ENCODE results near the gene OCSTAMP.

OCSTAMP gene, protein sequence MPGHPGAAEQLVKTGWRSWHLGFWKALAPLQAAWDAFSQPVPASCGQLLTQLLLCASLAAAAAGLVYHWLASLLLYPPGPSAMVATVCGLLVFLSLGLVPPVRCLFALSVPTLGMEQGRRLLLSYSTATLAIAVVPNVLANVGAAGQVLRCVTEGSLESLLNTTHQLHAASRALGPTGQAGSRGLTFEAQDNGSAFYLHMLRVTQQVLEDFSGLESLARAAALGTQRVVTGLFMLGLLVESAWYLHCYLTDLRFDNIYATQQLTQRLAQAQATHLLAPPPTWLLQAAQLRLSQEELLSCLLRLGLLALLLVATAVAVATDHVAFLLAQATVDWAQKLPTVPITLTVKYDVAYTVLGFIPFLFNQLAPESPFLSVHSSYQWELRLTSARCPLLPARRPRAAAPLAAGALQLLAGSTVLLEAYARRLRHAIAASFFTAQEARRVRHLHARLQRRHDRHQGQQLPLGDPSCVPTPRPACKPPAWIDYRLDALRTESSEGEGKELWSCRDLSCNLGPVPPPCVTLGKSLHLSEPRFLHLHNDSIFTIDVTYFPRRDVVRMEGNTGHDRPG

DNA sequence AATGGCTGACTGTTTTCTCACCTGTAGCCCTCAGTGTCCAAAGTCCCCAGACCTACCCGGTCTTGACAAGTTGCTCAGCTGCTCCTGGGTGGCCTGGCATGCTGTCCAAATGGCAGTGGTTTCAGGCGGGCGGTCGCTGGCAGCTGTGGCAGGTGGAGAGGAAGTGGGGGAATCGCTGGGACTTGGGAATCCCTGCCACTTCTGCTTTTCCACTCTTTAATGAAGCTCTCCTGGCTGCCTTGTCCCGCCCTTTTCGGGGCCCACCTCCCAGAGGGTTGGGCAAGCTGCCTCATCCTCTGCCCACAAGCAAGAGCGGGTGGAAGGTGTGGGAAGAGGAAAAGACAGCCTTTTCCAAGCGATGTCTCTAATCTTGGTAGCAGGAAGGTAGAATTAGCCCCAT, at the start of gene OCSTAMP:
Gene OCSTAMP, minus strand, starts transcription at position 194 of the 400 bp plus-strand sequence. Its CDS starts 94 bp downstream, at position 100.
- no peak for DNase-seq

DNA sequence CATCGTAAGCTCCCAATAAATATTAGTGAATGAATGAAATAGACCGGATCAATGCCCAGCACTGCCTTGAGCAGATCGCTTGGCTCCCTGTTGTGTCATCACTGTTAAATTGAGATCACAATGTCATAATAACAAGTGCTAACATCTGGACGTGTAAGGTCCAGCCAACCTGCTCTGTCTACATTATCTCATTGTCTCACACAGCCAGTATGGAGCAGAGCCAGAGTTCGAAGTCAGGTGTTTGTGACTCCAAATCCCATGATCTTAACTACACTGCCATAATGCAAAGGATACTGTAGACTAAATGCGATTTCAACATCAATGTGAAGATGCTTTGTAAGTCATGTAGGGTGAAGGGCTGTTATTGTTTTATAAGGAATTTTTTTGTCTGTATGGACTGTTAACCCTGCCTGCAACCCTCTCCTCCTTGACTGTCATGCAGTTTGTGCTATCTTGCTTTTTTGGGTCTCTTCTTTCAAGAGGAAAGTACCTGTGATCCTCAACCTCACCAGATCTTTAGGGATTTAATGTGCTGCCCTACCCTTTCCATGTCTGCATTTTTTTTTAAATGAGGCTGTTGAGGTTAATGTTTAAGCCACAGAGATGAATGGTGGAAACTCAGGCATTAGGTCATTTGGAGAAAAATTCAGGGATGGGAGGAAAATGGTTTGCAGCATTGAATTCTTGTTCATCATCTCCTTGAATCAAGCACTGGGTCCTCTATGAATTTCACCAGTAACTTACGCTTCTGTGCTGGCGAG, 49.0 kb upstream of the OCSTAMP start:
- DNase-seq = no peak

DNA sequence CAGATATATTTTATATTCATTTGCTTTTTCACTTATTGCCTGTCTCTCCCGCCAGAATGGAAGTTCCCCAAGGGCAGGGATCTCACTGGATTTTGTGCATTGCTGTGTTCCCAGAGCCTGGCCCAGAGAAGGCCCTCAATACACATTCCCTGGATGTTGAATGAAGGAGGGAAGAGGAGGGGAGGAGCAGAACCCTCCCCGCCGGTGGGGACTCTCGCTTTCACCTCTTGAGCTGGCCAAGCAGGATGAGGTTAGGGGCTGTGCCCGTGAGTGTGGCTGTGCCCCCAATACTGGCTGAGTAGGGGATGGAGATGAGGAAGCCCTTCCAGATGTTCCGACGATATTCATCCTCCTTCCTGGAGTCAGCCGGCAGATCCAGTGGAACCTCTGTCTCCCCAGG, 45.5 kb upstream of the OCSTAMP start:
- no peak for DNase-seq

DNA sequence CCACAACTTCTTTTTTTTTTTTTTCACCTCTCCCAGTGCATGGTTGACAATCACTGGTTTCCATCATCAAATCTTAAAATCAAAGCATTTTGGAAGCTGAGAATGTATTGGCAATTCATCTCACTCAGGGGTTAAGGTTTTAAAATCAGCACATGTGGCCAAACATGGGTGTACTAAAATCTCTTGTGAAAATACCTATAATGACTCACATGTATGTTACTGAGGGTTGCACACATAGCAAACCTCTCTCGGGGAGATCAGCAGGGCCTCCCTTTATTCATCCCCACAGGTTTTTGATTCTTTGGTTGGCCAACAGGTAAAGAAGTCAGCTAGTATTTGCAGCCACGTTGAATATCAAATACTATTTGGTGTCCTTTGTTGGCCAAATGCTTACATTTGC, 44.3 kb upstream of the OCSTAMP start:
- DNase-seq = no peak

DNA sequence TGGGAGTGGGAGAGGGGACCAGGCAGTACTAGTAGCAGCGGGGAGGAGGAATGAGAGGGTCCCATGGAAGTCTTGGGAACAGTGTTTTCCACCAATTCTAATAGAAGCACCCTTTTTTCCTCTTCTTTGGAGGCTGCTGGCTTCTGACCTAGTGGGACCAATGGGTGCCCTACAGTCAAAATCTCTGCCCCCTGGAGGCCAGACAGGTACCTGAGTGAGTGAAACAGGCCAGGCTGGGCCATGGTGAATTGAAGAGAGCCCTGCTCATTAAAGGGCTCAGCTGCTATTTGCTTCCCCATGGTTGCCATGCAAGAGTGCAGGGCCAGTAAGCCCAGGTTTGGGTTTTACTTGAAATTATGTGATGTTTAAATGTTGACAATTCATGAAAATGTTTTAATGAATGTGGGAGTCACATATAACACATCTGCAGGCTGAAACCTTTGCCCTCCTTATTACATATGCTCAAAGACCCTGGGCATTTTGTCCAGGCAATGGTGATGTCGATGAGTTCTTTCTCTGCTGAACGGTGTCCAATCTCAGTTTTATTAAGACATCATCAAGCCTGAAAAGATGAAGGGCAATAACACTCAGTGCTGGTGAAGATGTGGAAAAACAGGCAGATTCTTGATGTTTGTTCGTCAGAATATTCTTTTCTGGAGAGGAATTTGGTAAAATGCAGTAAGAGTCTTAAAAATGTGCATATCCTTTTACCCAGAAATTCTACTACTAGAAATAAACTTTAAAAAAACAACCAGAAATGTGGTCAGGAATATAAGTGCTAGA, 42.3 kb upstream of the OCSTAMP start:
- DNase-seq = no peak

DNA sequence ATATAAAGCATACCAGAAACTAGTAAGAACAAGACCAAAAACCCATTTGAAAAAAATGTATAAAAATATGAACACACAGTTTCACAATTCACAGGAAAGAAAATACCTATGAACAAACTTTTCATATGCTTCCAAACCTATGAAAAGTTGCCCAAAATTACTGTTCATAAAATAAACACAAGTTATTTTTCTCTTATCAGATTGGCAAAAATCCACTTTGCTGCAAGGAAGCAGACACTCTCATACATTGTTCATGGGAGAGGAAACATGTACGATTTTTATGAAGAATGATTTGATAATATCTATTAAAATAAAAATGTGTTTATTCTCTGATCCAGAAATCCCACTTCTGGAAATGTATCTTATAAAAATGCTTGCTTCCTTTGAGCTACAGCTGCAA, 40.0 kb upstream of the OCSTAMP start:
- DNase-seq = no peak

DNA sequence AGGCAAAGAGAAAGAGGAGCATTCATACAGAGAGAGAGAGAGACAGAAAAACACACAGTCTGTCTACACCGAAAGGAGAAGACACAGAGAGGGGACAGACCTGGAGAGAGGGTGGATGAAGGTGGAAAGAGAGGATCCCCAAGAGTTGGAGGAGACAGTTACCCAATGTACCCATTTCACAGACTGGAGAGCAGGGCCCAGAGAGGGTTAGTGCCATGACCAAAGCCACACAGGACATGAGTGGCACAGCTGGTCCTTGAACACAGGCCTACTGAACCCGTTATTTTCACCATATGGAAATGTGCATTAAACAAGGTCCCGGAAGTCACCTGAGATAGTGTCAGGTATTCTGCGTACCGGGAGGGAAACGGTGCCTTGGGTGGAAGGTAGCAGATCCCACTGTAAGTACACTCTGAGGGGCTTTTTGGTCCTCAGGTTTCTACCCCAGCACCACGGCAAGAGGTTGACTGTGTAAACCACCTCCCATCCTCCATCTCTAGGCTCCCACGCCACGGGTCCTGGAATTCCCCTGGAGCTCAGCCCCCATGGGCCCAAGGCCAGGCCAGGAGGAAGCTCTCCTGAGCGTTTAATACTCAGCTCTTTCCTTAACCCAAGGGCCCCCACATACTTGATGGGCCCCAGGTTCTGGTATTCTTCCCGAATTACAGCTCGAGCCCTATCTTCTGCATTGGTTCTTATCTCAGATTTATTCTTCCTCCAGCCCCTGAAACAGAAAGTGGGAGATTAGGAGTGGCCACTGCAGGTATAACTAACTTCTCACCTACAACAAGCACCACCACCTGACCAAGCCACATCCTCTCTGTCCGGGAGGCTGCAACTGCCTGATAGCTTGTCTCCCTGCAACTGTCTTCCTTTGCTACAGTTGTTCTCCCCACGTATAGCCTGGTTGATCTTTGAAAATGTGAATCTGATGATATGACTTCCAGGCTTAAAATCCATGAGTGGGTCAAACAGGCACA, 38.4 kb upstream of the OCSTAMP start:
- DNase-seq = no peak

DNA sequence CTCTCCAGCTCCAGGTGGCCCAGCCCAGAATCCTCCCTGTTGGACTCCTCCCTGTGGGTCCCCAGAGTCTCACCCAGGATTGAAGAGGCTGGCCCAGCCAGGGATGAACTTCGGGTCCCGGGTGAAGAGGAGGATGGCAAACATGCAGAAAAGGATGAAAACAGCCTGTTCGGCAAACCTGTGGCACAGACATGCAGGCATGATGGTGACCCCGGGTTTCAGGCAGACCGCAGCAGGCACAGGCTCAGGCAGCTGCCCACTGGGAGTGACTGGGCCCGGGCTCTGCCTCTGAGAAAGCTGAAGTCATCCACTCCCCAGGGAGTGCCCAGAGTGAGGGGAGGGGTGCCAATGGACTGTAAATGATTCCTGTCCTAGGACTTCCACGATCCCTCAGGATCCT, 37.5 kb upstream of the OCSTAMP start:
- DNase-seq = no peak

DNA sequence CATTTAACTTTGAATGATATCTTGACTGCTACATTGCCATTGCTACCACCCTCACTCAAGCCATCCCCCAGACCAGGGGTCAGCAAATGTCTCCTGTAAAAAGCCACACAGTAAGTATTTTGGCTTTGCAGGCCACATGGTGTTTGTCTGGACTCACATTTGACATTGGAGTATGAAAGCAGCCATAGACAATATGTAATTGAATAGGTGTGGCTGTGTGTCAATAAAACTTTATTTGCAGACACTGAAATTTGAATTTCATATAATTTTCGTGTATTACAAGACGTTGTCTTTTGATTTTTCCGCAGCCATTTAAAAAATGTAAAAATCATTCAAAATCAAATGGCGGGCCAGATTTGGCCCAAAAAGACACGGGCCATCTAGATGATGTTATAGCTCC, 36.3 kb upstream of the OCSTAMP start:
- no peak for DNase-seq

DNA sequence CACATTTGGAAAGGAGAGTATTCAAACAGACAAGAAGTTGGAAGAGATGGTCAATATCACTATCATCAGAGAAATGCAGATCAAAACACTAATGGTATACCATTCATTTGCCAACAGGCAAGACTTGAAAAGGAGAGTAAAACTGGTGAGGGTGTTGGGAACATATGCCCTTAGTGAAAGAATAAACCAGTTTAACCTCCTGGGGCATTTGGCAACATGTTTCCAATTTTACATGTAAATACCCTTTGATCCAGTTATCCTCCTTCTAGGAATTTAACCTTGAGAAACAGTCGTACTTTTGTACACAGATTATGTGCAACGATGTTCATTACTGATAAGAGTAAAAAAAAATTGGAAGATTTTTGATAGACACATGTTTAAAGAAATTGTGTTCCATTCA, 34.1 kb upstream of the OCSTAMP start:
- no peak for DNase-seq

DNA sequence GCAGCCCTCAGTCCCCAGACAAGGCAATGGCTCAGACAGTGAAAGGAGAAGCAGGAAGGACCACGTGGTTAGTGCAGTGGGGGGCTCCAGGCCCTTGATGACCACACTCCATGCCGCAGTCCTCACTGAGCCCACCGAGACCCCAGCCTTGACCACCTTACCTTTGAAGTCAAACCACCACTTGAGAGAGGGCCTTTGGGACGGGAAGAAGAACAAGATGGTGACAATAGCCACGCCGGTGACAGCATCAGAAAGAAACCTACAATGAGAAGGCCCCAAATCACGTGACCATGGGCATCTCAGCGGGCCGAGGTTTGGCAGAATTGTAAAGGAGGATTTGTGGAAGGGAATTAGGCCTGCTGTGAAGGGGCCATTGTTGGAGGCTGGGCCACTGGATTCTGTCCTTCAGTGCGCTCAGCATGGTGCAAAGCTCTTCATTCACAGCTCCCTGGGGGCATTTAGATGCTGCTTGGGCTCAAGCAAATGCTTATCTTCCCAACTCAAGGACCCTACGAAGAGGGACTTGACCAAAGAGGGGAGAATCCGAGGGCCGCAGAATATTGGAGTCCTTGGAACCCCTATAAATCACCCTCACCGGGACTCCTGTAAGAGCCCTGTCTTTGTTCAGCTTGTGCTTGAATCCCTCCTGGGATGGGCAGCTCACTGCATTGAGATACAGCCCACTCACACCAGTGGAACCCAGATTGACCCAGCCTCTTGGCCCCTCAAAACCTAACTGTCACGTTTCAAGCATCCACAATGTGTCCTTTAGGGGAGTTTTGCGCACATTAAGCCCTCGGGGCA, 33.2 kb upstream of the OCSTAMP start:
- DNase-seq = no peak

DNA sequence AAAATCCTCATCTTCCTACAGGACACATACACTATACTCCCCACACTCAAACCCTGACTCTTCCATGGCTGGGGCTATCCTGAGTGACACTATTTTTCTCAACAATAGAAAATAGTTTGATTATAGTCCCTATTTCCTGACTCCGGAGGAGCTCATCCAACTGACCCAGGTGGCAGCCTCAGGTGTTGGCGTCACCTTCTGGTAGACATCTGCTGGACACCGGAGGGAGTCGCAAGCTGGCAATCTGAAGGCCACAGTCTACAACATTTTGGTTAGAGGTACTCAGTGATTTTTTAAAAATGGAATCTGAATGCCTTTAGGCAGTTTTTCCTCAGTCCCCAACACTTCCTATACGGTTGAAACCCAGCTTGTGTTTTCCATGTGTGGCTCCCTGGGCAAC, 32.2 kb upstream of the OCSTAMP start:
- no peak for DNase-seq

DNA sequence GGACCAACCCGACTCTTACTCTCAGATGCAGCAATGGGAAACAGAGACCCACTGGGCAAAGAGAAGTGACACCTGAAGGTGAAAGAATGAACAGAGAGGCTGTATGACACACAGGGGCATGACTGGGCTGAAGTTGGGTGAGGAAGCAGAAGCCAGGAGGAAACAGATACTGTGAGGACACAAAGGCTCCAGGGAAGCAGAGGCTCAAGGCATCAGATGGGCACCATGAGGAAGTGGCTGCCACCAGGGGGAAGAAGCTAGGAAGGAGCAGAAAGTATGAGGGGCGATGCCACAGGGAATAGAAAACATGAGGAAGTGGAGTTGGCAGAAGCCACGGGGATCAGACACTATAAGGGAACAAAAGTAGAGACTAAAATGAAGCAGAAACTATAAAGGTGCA, 30.9 kb upstream of the OCSTAMP start:
- no peak for DNase-seq

DNA sequence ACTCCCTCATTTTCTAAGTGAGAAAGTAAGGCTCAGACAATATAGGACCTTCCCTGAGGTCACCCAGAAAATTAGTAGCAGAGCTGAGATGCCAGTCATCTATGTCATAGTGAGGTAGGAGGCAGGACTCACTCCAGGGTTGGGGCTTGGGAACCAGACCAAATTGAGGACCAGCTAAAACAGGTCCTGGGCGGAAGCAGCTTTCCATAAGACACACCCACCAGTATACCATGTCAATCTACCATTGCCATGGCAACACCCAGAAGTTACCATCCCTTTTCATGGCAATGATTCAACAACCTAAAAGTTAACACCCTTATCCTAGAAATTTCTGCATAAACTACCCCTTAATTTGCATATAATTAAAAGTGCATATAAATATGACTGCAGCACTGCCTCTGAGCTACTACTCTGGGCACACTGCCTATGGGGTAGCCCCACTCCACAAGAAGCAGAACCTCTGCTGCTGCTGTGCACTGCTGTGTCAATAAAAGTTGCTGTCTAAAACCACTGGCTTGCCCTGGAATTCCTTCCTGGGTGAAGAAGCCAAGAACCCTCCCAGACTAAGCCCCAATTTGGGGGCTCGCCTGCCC, 30.3 kb upstream of the OCSTAMP start:
- no peak for DNase-seq

DNA sequence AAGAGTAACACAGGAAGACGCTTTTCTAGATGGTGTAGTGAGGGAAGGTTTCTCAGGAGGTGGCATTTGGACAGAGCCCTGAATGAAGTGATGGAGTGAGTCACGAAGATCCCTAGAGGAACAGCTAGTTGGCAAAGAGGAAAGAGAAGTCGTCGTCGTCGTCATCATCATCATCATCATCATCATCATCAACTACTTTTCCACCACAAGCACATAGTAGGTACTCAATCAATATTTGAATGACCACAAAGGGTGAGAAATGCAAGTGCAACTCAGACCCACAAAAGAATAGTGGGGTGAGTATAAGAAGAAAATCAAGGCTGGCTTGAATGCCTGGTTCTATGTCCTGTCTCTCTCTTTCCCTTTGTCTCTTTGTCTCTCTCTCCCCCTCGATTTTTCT, 28.3 kb upstream of the OCSTAMP start:
- no peak for DNase-seq

DNA sequence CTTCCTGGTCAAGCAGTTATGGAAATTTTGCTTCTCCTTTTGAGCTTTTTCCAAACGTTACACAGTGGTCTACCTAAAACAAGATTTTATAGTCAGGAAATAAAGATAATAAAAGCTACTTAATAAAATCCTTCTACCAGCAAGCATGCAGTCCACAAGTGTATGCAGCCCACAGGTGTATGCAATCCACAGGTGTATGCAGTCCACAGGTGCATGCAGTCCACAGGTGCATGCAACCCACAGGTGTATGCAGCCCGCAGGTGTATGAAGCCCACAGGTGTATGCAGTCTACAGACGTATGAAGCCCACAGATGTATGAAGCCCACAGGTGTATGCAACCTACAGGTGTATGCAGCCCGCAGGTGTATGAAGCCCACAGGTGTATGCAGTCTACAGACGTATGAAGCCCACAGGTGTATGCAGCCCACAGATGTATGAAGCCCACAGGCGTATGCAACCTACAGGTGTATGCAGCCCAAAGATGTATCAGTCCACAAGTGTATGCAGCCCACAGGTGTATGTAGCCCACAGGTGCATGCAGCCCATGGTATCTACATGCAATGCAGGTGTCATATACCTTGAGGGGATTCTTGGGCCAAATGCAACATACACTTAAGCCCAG, 26.4 kb upstream of the OCSTAMP start:
- no peak for DNase-seq

DNA sequence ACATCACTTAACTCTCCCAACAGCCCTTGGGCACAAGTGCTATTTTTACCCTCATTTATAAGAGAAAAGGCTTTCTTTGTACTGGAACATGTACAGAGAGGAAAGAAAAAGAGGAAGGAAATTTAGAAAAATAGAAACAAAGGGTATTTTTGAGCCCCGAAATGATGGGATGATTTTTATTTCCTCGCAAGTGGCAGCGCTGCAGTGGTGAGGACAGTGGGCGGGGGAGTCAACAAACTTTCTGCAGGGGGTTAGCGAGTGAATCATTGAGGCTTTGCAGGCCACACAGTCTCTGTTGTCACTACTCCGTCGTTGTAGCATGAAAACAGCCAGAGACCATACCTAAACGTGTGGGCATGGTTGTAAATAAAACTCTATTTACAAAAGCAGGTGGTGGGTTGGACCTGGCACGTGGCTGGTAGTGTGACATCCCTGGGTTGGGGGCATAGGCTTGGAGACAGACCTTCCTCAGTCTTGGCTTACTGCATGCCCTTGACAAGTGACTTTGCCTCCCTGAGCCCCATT, 25.5 kb upstream of the OCSTAMP start:
- no peak for DNase-seq

DNA sequence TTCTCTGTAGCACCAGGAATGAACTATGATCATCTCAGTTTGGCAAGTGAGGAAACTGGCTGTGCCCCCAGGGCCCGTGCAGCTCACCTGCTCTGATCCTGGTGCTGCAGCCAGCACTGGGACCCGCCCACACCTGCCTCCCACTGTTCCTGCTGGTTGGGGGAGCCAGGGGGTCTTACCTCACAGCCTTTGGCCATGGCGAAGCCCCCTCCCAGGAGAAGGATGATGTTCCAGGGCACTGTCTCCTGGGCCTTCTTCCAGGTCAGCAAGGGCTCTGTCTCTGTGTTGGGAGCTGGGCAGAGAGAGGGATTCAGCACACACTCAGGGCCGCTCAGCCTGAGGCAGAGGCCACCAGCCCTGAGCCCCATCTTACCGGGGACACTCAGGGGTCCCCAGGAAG, 24.9 kb upstream of the OCSTAMP start:
- no peak for DNase-seq

DNA sequence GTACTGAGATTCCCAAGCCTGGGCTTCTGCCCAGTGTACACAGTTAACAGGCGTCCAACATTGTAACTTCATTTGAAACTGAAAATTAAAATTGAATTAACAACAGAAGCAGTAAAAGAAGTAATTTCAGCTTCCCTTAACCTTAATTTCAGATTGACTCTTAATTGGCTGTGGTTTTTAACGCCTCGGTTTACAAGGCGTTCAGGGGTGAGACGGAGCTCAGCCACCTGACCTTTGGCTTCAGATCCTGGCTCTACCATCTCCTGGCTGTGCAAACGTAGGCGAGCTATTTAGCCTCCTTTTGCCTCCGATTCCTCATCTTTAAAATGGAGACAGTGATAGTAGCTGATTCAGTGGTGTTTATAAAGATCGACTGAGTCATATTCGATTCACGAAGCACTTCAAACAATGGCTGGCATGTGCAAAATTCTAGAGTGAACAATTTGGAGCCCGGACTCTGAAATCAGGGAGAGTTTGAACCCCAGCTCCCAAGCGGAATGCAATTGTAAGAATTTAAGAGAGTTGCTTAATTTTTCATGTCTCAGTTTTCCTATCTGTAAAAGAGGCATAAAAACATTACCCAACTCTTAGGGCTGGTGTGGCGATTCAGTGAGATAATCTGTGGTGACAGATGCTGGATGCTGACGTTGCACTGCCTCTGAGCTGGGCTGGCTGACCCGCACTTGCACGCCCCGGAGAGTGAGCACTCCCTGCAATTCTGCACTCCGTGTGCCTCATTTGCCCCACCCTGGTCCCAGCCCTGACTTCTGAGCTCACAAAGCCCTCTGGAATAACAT, 23.5 kb upstream of the OCSTAMP start:
- DNase-seq = no peak
